HG02678 (cell line): ENCODE measurements around the gene CACNG3.
"Not testable (repeated sequence)": the region's sequence is repeated elsewhere in the genome, so short reads cannot be mapped to it uniquely, and the experiment has no call there.

ENCODE experiments used
- ATAC-seq: cut with Tn5 transposase; IDR thresholded peaks from one replicate; pipeline ENCODE4 v1.9.1; 2021; ENCODE audit warnings: mild to moderate bottlenecking, moderate library complexity; ENCODE audit not compliant: unreplicated experiment

The CACNG3 gene

GRCh38 chr16:24255456-24256371, at the start of gene CACNG3:
TSS of gene CACNG3 (plus strand) at chr16:24256335. CDS start at chr16:24256755, 420 bp downstream.
- ATAC-seq: no peak

DNA sequence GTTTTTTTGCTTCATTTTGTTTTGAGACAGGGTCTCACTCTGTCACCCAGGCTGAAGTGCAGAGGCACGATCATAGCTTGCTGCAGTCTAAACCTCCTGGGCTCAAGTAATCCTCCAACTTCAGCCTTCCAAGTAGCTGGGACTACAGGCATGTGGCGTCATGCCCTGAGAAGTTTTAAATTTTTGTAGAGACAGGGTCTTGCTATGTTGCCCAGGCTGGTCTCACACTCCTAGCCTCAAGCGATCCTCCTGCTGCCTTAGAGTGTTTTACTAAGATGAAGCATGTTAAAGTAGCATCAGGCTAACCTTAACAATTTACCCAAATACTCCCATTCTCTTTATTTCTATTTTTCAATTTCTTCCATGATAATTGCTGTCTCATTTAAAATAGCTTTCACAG, 49.2 kb upstream of the CACNG3 start:
- no peak for ATAC-seq

- no peak for ATAC-seq
Measured at GRCh38 chr16:24208710-24209109, 47.4 kb upstream of the CACNG3 start.

DNA sequence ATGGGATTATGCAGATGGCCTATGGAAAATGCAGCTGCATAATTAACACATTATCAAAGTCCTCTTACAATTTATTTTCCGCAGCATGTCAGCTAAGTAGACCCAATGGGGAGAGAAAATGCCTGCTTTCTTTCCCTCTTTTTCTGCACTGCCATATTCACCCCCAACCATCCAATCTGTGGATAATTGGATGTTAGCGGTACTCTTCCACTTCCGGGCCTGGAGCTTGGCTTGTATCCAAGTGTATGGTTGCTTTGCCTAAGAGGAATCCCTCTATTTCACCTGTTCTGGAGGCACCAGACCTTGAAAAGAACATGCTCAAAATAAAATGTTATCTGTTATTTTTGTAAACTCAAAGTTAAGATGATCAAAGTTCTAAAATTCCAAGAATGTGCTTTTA, 41.1 kb upstream of the CACNG3 start:
- ATAC-seq: no peak

GRCh38 chr16:24216961-24217360, 39.2 kb upstream of the CACNG3 start:
- no peak for ATAC-seq

- ATAC-seq: no peak
Measured at GRCh38 chr16:24217461-24217860, 38.7 kb upstream of the CACNG3 start.

- no peak for ATAC-seq
Measured at GRCh38 chr16:24218299-24218698, 37.8 kb upstream of the CACNG3 start.

- ATAC-seq: no peak
Measured at GRCh38 chr16:24221219-24221618, 34.9 kb upstream of the CACNG3 start.

DNA sequence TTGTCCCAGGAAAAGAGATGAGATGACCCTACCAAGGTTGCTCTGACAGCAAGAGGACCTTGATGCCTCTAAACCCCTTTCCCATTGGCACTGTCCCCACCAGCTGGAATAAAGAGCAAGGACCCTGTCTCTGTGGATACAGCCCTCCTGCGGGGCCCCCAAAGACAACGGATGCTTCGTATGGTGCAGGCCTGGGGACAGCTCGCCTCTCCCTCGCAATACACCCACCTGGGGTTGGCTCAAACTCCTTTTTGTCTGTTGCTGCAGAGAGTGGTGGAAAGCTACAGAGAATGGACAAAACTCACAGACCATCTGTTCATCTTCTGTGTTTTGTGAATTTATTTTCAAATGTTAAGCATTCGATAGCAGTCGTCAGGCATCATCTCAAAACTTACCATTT, 27.6 kb upstream of the CACNG3 start:
- ATAC-seq: no peak

DNA sequence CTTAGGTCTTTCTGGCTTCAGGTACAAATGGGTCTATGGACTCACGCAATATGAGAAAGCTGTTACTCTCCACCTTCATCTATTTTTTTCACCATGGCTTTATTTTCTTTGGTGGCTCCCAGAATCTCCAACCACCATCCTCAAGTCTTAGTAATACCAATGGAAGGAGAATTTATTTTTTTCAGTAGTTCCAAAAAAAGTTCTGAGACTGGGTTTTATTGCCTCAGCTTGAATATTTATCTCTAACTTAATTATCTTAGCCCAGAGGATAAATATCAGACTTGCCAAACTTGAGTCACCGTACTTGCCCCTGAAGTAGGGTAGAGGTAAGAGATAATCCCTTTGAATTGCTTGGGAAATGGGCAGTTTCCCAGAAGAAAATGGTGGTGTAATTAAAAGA, 23.2 kb upstream of the CACNG3 start:
- no peak for ATAC-seq

DNA sequence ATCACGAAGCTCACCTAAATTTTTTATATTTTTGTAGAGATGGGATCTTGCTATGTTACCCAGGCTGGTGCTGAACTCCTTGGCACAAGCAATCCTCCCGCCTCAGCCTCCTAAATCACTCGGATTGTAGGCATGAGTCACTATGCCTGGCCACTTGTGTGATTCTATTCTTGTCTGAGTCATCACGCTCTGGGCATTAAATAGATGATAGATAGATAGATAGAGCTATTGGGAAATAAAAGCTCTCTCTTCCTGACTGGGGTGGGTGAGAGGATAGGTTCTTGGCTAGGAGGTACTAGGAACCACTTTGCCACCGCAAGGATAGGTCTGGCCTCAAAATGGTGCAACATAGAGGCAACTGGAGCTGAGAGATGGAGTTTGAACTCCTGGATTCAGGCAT, 21.4 kb upstream of the CACNG3 start:
- ATAC-seq: no peak

DNA sequence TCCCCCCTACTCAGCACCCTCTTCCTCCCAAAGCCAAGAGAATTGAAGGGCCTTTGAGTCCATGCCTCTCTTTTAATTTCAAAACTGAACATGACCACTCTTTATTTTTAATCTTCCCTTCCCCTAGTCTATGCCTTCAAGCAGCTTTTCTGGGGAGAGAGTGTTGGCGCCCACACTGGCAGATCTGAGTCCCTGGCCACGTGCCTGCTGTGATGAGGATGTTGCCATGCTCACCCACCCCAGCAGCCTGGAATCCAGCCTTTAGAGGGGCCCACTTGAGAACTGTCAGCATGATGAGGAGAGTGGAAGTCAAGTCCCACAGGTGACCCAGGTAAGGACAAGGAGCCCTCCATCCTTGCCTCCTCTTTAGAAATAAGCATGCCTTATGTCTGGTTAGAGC, 20.3 kb upstream of the CACNG3 start:
- ATAC-seq: no peak

DNA sequence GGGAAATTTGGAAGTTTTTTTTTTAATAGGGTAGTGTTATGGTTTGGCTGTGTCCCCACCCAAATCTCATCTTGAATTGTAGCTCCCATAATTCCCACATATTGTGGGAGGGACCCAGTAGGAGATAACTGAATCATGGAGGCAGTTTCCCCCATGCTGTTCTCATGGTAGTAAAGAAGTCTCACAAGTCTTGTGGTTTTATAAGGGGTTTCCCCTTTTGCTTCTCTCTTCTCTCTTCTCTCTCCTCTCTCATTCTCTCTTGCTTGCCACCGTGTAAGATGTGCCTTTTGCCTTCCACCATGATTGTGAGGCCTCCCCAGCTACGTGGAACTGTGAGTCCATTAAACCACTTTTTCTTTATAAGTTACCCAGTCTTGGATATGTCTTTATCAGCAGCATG, 17.3 kb upstream of the CACNG3 start:
- ATAC-seq: not testable (repeated sequence)

DNA sequence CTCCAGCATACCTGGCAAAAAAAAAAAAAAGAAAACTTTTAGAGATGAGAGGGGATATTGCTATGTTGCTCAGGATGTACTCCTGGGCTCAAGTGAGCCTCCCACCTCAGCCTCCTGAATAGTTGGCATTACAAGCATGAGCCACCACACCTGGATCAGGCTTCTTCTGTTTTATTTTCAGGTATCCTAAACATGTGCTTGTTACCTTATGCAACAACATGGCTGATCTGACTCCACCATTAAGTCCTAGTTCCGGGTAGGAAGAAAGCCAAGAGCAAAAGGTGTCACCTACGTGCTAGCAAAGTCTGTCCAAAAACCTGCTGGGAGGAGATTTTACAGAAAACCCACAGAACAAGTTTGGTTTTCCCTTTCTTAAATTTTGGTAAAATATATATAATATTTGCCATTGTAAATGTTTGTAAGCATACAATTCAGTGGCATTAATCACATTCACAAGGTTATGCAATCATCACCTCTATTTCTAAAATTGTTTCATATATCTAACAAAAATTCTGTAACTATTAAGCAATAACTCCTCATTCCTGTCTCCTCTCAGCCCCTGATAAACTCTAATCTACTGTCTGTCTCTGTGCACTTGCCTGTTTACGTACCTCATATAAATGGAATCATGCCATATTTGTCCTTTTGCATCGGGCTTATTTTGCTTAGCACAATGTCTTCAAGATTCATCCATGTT, 9.1 kb upstream of the CACNG3 start:
- ATAC-seq: no peak

GRCh38 chr16:24253192-24253591, 2.9 kb upstream of the CACNG3 start:
- ATAC-seq: peak; percentile 51

DNA sequence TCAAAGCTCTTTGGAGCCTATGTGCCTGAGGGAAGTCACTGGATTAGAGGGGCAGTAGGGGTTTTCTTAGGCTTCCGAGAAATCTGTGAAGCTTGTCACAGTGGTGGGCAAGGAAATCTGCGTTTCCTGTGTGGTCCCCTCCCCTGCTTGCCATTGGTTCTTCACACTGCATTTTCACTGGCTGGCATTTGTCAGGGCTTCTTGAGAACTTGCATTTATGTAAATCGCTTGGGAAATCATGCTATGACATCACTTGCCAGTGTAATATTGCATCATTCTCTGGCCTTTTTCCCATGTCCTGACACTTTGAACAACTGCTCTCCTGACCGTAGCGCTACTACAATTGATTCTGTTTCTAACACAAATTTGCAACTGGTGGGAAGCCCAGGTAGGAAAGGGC, 1.8 kb downstream of the CACNG3 start:
- ATAC-seq: no peak

GRCh38 chr16:24258791-24259190, 2.7 kb downstream of the CACNG3 start:
- no peak for ATAC-seq

GRCh38 chr16:24262816-24263215, 6.7 kb downstream of the CACNG3 start:
- ATAC-seq: no peak

DNA sequence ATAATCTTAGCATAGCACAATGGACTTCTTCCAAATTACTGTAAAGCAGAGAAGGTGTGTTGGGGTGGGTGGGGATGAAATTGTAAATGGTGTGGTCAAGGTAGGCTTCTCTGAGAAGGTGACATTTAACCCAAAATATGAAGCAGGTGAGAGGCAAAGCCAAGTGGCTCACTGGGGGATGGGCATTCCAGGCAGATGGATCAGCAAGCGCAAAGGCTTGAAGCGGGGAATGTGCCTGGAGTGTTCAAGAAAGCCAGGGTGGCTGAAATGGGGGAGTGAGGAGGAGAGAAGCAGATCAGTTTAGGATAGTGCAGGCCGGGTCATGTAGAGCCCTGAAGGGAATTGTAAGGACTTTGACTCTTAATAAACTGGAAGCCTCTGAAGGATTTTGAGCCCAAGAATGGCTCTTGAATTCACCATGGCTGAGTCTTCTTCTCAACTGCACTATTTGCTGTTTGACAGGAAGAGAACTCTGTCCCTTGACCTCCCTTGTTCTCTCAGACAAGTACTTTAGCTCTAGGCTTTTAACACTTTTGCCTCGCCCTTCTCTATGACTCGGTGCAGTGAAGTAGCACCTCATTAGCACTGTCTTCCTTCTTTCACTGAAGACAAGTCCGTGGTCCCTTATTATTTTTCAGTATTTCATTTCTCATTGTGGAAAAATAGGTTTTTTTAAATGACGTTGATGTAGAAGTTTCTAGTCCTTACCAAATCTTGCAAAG, 14.7 kb downstream of the CACNG3 start:
- ATAC-seq: no peak

DNA sequence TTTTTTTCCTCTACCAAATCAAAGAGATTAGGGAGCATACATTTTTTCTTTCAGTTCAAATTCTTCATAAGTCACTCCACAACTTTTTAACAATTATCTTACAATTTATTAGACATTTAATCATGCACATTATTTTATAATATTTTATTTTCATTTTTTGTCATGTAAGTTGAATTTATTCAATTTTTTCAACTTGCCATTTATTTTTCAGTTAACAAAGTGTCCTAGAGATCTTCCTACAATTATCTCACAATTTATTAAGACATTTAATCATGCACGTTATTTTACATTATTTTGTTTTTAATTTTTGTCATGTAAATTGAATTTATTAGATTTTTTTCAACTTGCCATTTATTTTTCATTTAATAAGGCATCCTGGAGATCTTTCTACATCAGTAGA, 16.2 kb downstream of the CACNG3 start:
- ATAC-seq: no peak

DNA sequence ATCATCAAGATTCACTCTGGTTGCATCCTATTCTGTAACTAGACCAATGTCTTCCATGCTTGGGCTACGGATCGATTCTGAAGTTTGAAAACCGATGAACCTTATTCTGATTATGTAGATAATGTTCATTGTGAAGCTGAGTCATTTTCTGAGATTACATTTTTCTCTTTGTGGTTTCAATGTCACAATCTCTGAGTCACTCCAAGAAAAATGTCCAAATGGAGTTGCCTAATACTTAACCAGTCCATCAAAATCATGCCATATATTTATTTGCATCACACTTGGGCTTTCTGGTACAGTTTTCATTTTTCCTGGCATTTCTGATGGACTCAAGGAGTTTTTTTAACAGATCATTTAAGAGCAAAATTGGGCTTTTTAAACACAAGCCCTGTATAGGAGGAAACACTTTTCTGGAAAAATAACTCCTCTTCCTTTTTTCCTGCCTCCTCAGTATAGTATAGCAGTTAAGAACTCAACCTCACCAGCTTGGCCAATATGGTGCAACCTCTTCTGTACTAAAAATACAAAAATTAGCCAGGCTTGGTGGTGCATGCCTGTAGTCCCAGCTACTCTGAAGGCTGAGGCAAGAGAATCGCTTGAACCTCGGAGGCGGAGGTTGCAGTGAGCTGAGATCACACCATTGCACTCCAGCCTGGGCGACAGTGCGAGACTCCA, 17.5 kb downstream of the CACNG3 start:
- no peak for ATAC-seq
